SK-N-SH treated with all-trans-retinoic acid at 6 μM for 48 hours (cell line): ENCODE results near the gene GABBR2.

Source experiments
- BACH2 ChIP-seq: fragments of 250-450 bp; sonication (Bioruptor Pico); IDR thresholded peaks from 2 replicates; pipeline ENCODE4 v1.9.0; 2021; ENCODE audit warnings: mild to moderate bottlenecking, borderline replicate concordance
- CREB5 ChIP-seq: fragments of 250-450 bp; sonication (Bioruptor Pico); IDR thresholded peaks from 2 replicates; pipeline ENCODE4 v1.5.1; 2020; ENCODE audit warnings: low read depth, mild to moderate bottlenecking, moderate library complexity
- CSDC2 ChIP-seq: fragments of 250-450 bp; sonication (Bioruptor Pico); IDR thresholded peaks from 2 replicates; pipeline ENCODE4 v1.5.0; 2020; ENCODE audit warnings: mild to moderate bottlenecking, moderate library complexity
- ESRRG ChIP-seq: fragments of 250-450 bp; sonication (Bioruptor Pico); IDR thresholded peaks from 2 replicates; pipeline ENCODE4 v1.6.1; 2021; ENCODE audit warnings: mild to moderate bottlenecking
- GLIS3 ChIP-seq: fragments of 250-450 bp; sonication (Bioruptor Pico); IDR thresholded peaks from 2 replicates; pipeline ENCODE4 v1.5.0; 2020; ENCODE audit warnings: mild to moderate bottlenecking, moderate library complexity
- OSR1 ChIP-seq: fragments of 250-450 bp; sonication (Bioruptor Pico); IDR thresholded peaks from 2 replicates; pipeline ENCODE4 v1.8.0; 2022; ENCODE audit warnings: moderate library complexity, mild to moderate bottlenecking, inconsistent platforms
- PATZ1 ChIP-seq: fragments of 250-450 bp; sonication (Bioruptor Pico); IDR thresholded peaks from 2 replicates; pipeline ENCODE4 v1.8.0; 2020; ENCODE audit warnings: mild to moderate bottlenecking, moderate library complexity, borderline replicate concordance
- PPARA ChIP-seq: fragments of 250-450 bp; sonication (Bioruptor Pico); IDR thresholded peaks from 2 replicates; pipeline ENCODE4 v1.5.0; 2020; ENCODE audit warnings: mild to moderate bottlenecking, borderline replicate concordance
- RARB ChIP-seq: fragments of 250-450 bp; sonication (Bioruptor Pico); IDR thresholded peaks from 2 replicates; pipeline ENCODE4 v1.8.0; 2021; ENCODE audit warnings: mild to moderate bottlenecking, moderate library complexity
- ZFP30 ChIP-seq: fragments of 450-650 bp; formaldehyde crosslinking; IDR thresholded peaks from 2 replicates; pipeline ENCODE4 v1.5.0; 2022; ENCODE audit warnings: mild to moderate bottlenecking, moderate library complexity
- ZNF8 ChIP-seq: fragments of 450-650 bp; formaldehyde crosslinking; IDR thresholded peaks from 2 replicates; pipeline ENCODE4 v1.5.0; 2020; ENCODE audit warnings: mild to moderate bottlenecking, moderate library complexity

- TF ChIP-seq ZFP30 (CRISPR knock-in tag) (no peak), PATZ1 (no peak), RARB (CRISPR knock-in tag) (no peak), OSR1 (CRISPR knock-in tag) (no peak), PPARA (no peak), CREB5 (CRISPR knock-in tag) (no peak), ZNF8 (no peak), CSDC2 (no peak), ESRRG (no peak), GLIS3 (CRISPR knock-in tag) (no peak), BACH2 (CRISPR knock-in tag) (no peak)
Observed at GRCh38 chr9:98708103-98708932, 417 bp downstream of the GABBR2 start.
